Right cardiac atrium (tissue), 5 donors: ENCODE measurements around the gene U2AF2. TPM values are rescaled to one million over a fixed set of nuclear protein-coding genes. Genes with fewer than 3 reads are reported as not detected.

Source experiments
- ATAC-seq, 2 donors: fragments of 200-7000 bp; cut with Tn5 transposase; one replicate each; pipeline versions ENCODE4 v1.8.0 to v1.9.1; 2020; ENCODE audit warnings: moderate library complexity in 2 of 2, mild to moderate bottlenecking in 1 of 2
- DNase-seq, 3 donors: peaks; one replicate each; pipeline ENCODE4 v3.0.0-alpha.2; 2020
- H3K27ac ChIP-seq: one replicate; pipeline ENCODE4 v1.5.1; 2013; ENCODE audit warnings: mild to moderate bottlenecking, low read length, control low read depth, moderate library complexity
- H3K27me3 ChIP-seq: one replicate; pipeline ENCODE4 v1.6.1; 2013; ENCODE audit not compliant: control insufficient read depth, insufficient read depth
- H3K4me1 ChIP-seq: one replicate; pipeline ENCODE4 v1.6.1; 2013; ENCODE audit warnings: low read length; ENCODE audit not compliant: control insufficient read depth, insufficient read depth
- H3K4me3 ChIP-seq: one replicate; pipeline ENCODE4 v1.5.1; 2013; ENCODE audit warnings: low read length, control low read depth
- H3K9me3 ChIP-seq: one replicate; pipeline ENCODE4 v1.6.1; 2013; ENCODE audit warnings: low read length; ENCODE audit not compliant: control insufficient read depth
- WGBS: extraction: QIAGEN DNeasy Blood & Tissue Kit; methylation state at CpG from one replicate; pipeline ENCODE4 v1.1.7; 2013; 5-methylcytosine and 5-hydroxymethylcytosine counted together
- intact Hi-C, 4 donors: fragments of 100-400 bp; cut with DNase I; formaldehyde crosslinking; loops; one replicate each; pipeline versions ENCODE4 v1.11.0 to v1.14.0; 2022 to 2023
- polyA plus RNA-seq: library from polyadenylated mRNA; stranded (reverse); fragments of 200-250 nt; gene quantifications from one replicate; pipeline ENCODE4 v1.2.3, GENCODE V29; 2013
- total RNA-seq, 4 donors: library from RNA; stranded (reverse); fragmentation: NEBNext Ultra II Directional; extraction: Animal tissue kit (Norgen Biotek cat#: 25700); gene quantifications; one replicate each; pipeline ENCODE4 v1.2.1, GENCODE V29; 2021
- donor health status: healthy with polysubstance abuse.
- donor health status: DM: no; HTN: yes; CAD: no.
- donor health status: DM: no; HTN: no; CAD: no.
- donor health status: DM: no; HTN: yes; CAD: no; lungs with severe emphysema.
- donor health status: DM: yes; HTN: yes; CAD: no.

Gene U2AF2
- total and polyA plus RNA-seq, 5 donors: 76.0 to 101 (median 89.8) TPM

- H3K27me3 ChIP-seq: no peaks in the 10 kb centered on the region
- H3K4me3 ChIP-seq: no peak overlapping the region
- ATAC-seq (peak in 1 of 2 donors; percentile 3), DNase-seq (peak; percentile 21 to 59 (median 59))
- no peaks in the 10 kb centered on the region for H3K4me1 ChIP-seq
- no peaks in the 10 kb centered on the region for H3K9me3 ChIP-seq
- WGBS: 93% methylated on average over 40 of the region's 40 CpGs
- intact Hi-C loops: no loop called here
- H3K27ac ChIP-seq: peak overlapping the region; percentile 4
Measured at GRCh38 chr19:55622242-55622969, 32.4 kb upstream of the U2AF2 start.

GRCh38 chr19:55623130-55623529 lies 31.7 kb upstream of the U2AF2 start:
- intact Hi-C loops: no loop called here
- H3K4me3 ChIP-seq: no peak overlapping the region

GRCh38 chr19:55623561-55623960 lies 31.3 kb upstream of the U2AF2 start:
- H3K27ac ChIP-seq: peak overlapping the region; percentile 47
- DNase-seq: no peak
- no peaks in the 10 kb centered on the region for H3K27me3 ChIP-seq
- 35% methylated on average over 7 of the region's 7 CpGs for WGBS
- H3K4me3 ChIP-seq: peak overlapping the region; percentile 53
- no peaks in the 10 kb centered on the region for H3K4me1 ChIP-seq
- H3K9me3 ChIP-seq: no peaks in the 10 kb centered on the region
- intact Hi-C loops: no loop called here
- ATAC-seq: no peak

More at GRCh38 chr19:55623130-55623529, 31.7 kb upstream of the U2AF2 start:
- peak in 2 of 3 donors; percentile 44 to 55 for DNase-seq
- H3K9me3 ChIP-seq: no peaks in the 10 kb centered on the region
- ATAC-seq: no peak
- no peaks in the 10 kb centered on the region for H3K4me1 ChIP-seq
- 92% methylated on average over 7 of the region's 7 CpGs for WGBS
- H3K27ac ChIP-seq: peak overlapping the region; percentile 36
- no peaks in the 10 kb centered on the region for H3K27me3 ChIP-seq

GRCh38 chr19:55624109-55625003 lies 30.5 kb upstream of the U2AF2 start, which contains the start of gene ZNF784:
Gene ZNF784 (minus strand): TSS chr19:55624566. CDS start chr19:55624561, 5 bp downstream.
- Histone ChIP-seq H3K27ac (peak within 1 kb of the TSS; percentile 86), H3K9me3 (no peaks in the 10 kb centered on the region), H3K4me1 (no peaks in the 10 kb centered on the region), H3K4me3 (peak within 1 kb of the TSS; percentile 53), H3K27me3 (no peaks in the 10 kb centered on the region)
- WGBS: under 1% methylated on average over 56 of the region's 56 CpGs
- peak; percentile 93 to 97 (median 97) for DNase-seq
- intact Hi-C loops: no loop called here
- ATAC-seq: peak; percentile 92 to 93

GRCh38 chr19:55625004-55625326 lies 29.9 kb upstream of the U2AF2 start:
- no peak for ATAC-seq
- H3K4me3 ChIP-seq: peak overlapping the region; percentile 53
- H3K27ac ChIP-seq: peak overlapping the region; percentile 1
- DNase-seq: no peak
- no peaks in the 10 kb centered on the region for H3K27me3 ChIP-seq
- intact Hi-C loops: no loop called here
- 47% methylated on average over 11 of the region's 11 CpGs for whole genome bisulfite sequencing
- no peaks in the 10 kb centered on the region for H3K4me1 ChIP-seq
- H3K9me3 ChIP-seq: no peaks in the 10 kb centered on the region

- no peak for ATAC-seq
- WGBS: 92% methylated on average over 11 of the region's 11 CpGs
- Histone ChIP-seq H3K27me3 (no peaks in the 10 kb centered on the region), H3K4me3 (no peak overlapping the region), H3K9me3 (no peaks in the 10 kb centered on the region), H3K4me1 (no peaks in the 10 kb centered on the region), H3K27ac (no peak overlapping the region)
- DNase-seq: peak in 1 of 3 donors; percentile 13
- intact Hi-C loops: no loop called here
Measured at GRCh38 chr19:55626350-55626749, 28.5 kb upstream of the U2AF2 start.

GRCh38 chr19:55632463-55632834 lies 22.4 kb upstream of the U2AF2 start:
- no peaks in the 10 kb centered on the region for H3K9me3 ChIP-seq
- intact Hi-C loops: loop anchor here in 2 of 4 donors (10.0 kb wide), 1 partner anchor 118 kb away; no protein-coding TSS in a partner anchor
- WGBS: 28% methylated on average over 3 of the region's 3 CpGs
- H3K27me3 ChIP-seq: no peaks in the 10 kb centered on the region
- no peak overlapping the region for H3K4me3 ChIP-seq
- H3K27ac ChIP-seq: peak overlapping the region; percentile 63
- peaks cover 12% of the 10 kb centered on the region for H3K4me1 ChIP-seq
- DNase-seq: peak; percentile 66 to 79 (median 78)
- ATAC-seq: peak; percentile 27 to 58

GRCh38 chr19:55633861-55634260 lies 21.0 kb upstream of the U2AF2 start:
- H3K4me3 ChIP-seq: no peak overlapping the region
- H3K4me1 ChIP-seq: peaks cover 12% of the 10 kb centered on the region

GRCh38 chr19:55635334-55635717 lies 19.5 kb upstream of the U2AF2 start:
- intact Hi-C loops: loop anchor here in 2 of 4 donors (10.0 kb wide), 1 partner anchor 121 kb away; no protein-coding TSS in a partner anchor
- H3K27ac ChIP-seq: peak overlapping the region; percentile 100
- no peaks in the 10 kb centered on the region for H3K27me3 ChIP-seq
- H3K4me3 ChIP-seq: peak overlapping the region; percentile 98
- ATAC-seq (peak in 1 of 2 donors; percentile 2), DNase-seq (peak in 2 of 3 donors; percentile 55 to 64)
- peaks cover 17% of the 10 kb centered on the region for H3K4me1 ChIP-seq
- no peaks in the 10 kb centered on the region for H3K9me3 ChIP-seq
- 5% methylated on average over 9 of the region's 9 CpGs for WGBS

More at GRCh38 chr19:55633861-55634260, 21.0 kb upstream of the U2AF2 start:
- ATAC-seq (no peak), DNase-seq (peak in 2 of 3 donors; percentile 29 to 40)
- intact Hi-C loops: loop anchor here in 2 of 4 donors (10.0 kb wide), 1 partner anchor 119 kb away; no protein-coding TSS in a partner anchor
- H3K27ac ChIP-seq: no peak overlapping the region
- 80% methylated on average over 8 of the region's 8 CpGs for WGBS
- H3K27me3 ChIP-seq: no peaks in the 10 kb centered on the region
- no peaks in the 10 kb centered on the region for H3K9me3 ChIP-seq

- intact Hi-C loops: loop anchor here in 2 of 4 donors (10.0 kb wide), 1 partner anchor 121 kb away; no protein-coding TSS in a partner anchor
- Histone ChIP-seq H3K9me3 (no peaks in the 10 kb centered on the region), H3K4me1 (peaks cover 17% of the 10 kb centered on the region), H3K27me3 (no peaks in the 10 kb centered on the region), H3K4me3 (peak overlapping the region; percentile 98), H3K27ac (peak overlapping the region; percentile 100)
- DNase-seq (peak in 2 of 3 donors; percentile 16 to 29), ATAC-seq (no peak)
- 63% methylated on average over 7 of the region's 7 CpGs for WGBS
Measured at GRCh38 chr19:55635856-55636440, 18.9 kb upstream of the U2AF2 start.
